Loucy (cell line): ENCODE results near the gene ZNF697.
"Not testable (repeated sequence)": the region's sequence is repeated elsewhere in the genome, so short reads cannot be mapped to it uniquely, and the experiment has no call there.

Experiments
- H2AFZ ChIP-seq: fragments of 200-600 bp; sonication (generic); 2 replicates; pipeline ENCODE4 v1.6.0; 2016; ENCODE audit warnings: antibody characterized with exemption, mild to moderate bottlenecking, low read length, moderate library complexity
- H3F3A ChIP-seq: fragments of 200-600 bp; 2 replicates; pipeline ENCODE4 v1.6.0; 2016; ENCODE audit warnings: antibody characterized with exemption, low read depth, mild to moderate bottlenecking
- H3K27me3 ChIP-seq: fragments of 200-600 bp; sonication (generic); 2 replicates; pipeline ENCODE4 v1.6.1; 2014; ENCODE audit warnings: low read length, mild to moderate bottlenecking; ENCODE audit not compliant: insufficient read depth, poor library complexity, severe bottlenecking
- H3K36me3 ChIP-seq: fragments of 200-600 bp; sonication (generic); 2 replicates; pipeline ENCODE4 v1.6.1; 2016; ENCODE audit warnings: low read length; ENCODE audit not compliant: insufficient read depth
- H3K4me1 ChIP-seq: fragments of 200-600 bp; sonication (generic); 2 replicates; pipeline ENCODE4 v1.5.1; 2014; ENCODE audit warnings: low read length, mild to moderate bottlenecking; ENCODE audit not compliant: insufficient read depth, poor library complexity, severe bottlenecking
- H3K4me2 ChIP-seq: fragments of 200-600 bp; sonication (generic); 2 replicates; pipeline ENCODE4 v1.6.0; 2014; ENCODE audit warnings: antibody characterized with exemption, low read length, low read depth, mild to moderate bottlenecking; ENCODE audit not compliant: poor library complexity, severe bottlenecking
- H3K4me3 ChIP-seq: fragments of 200-600 bp; sonication (generic); 2 replicates; pipeline ENCODE4 v1.5.1; 2014; ENCODE audit warnings: low read length, mild to moderate bottlenecking, mixed read lengths; ENCODE audit not compliant: poor library complexity, severe bottlenecking
- H3K79me2 ChIP-seq: fragments of 200-600 bp; sonication (generic); 2 replicates; pipeline ENCODE4 v1.6.1; 2014; ENCODE audit warnings: low read length; ENCODE audit not compliant: insufficient read depth
- H3K9ac ChIP-seq: fragments of 200-600 bp; sonication (generic); 2 replicates; pipeline ENCODE4 v1.6.0; 2014; ENCODE audit warnings: mild to moderate bottlenecking, low read depth, low read length, moderate library complexity; ENCODE audit not compliant: poor library complexity, severe bottlenecking
- H3K9me2 ChIP-seq: fragments of 200-600 bp; sonication (generic); replicated peaks from 2 replicates; pipeline ENCODE4 v1.6.1; 2016; ENCODE audit warnings: low read depth, low read length, mixed read lengths
- H3K9me3 ChIP-seq: fragments of 200-600 bp; sonication (generic); 2 replicates; pipeline ENCODE4 v1.6.1; 2014; ENCODE audit warnings: mild to moderate bottlenecking, antibody characterized with exemption, low read length, low read depth; ENCODE audit not compliant: insufficient read depth
- H4K20me1 ChIP-seq: fragments of 200-600 bp; sonication (generic); 2 replicates; pipeline ENCODE4 v1.6.0; 2014; ENCODE audit warnings: antibody characterized with exemption, low read length, mild to moderate bottlenecking; ENCODE audit not compliant: insufficient read depth, poor library complexity, severe bottlenecking
- CTCF ChIP-seq: fragments of 200-600 bp; sonication (generic); conservative IDR thresholded peaks from 2 replicates; pipeline ENCODE4 v1.5.1; 2014; ENCODE audit warnings: mild to moderate bottlenecking, antibody characterized with exemption, low read length
- EZH2phosphoT487 ChIP-seq: fragments of 200-600 bp; IDR thresholded peaks from 2 replicates; pipeline ENCODE4 v1.6.1; 2018; ENCODE audit warnings: antibody characterized with exemption, mild to moderate bottlenecking, moderate library complexity, borderline replicate concordance

ZNF697 gene

GRCh38 chr1:119613769-119614720, 34.0 kb downstream of the ZNF697 start:
- no peaks in the 10 kb centered on the region for H3K9me3 ChIP-seq
- no peak overlapping the region for H3K4me3 ChIP-seq
- no peaks in the 10 kb centered on the region for H4K20me1 ChIP-seq
- H3K9me2 ChIP-seq = no peaks in the 10 kb centered on the region
- no peak overlapping the region for H3K9ac ChIP-seq
- no peak overlapping the region for H3K4me2 ChIP-seq
- no peak for TF ChIP-seq EZH2phosphoT487
- TF ChIP-seq CTCF = peak; percentile 80
- no peaks in the 10 kb centered on the region for H3K36me3 ChIP-seq
- no peaks in the 10 kb centered on the region for H3K27me3 ChIP-seq
- H3F3A ChIP-seq = no peaks in the 10 kb centered on the region
- H2AFZ ChIP-seq = no peak overlapping the region
- no peaks in the 10 kb centered on the region for H3K79me2 ChIP-seq
- H3K4me1 ChIP-seq = no peaks in the 10 kb centered on the region

- Histone ChIP-seq H3K9ac (no peak overlapping the region), H3K36me3 (no peaks in the 10 kb centered on the region), H3K4me1 (no peaks in the 10 kb centered on the region), H3K9me2 (no peaks in the 10 kb centered on the region), H3K27me3 (no peaks in the 10 kb centered on the region), H3K4me2 (no peak overlapping the region), H3F3A (no peaks in the 10 kb centered on the region), H3K4me3 (no peak overlapping the region), H2AFZ (peak overlapping the region; percentile 87), H4K20me1 (no peaks in the 10 kb centered on the region), H3K9me3 (no peaks in the 10 kb centered on the region), H3K79me2 (no peaks in the 10 kb centered on the region)
- peak; percentile 95 for TF ChIP-seq CTCF
- no peak for TF ChIP-seq EZH2phosphoT487
These were observed 36.4 kb downstream of the ZNF697 start for GRCh38 chr1:119611701-119612113.

DNA sequence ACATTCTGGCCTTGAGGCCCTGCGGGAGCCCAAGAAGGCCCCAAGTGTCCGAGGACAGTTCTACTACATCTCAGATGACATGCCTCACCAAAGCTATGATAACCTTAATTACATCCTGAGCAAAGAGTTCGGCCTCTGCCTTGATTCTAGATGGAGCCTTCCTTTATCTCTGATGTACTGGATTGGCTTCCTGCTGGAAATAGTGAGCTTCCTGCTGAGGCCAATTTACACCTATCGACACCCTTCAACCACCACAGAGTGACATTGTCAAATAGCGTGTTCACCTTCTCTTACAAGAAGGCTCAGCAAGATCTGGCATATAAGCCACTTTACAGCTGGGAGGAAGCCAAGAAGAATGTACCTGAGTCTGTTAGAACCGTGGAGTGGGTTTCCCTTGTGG, 39.2 kb downstream of the ZNF697 start:
- not testable (repeated sequence) for H3F3A ChIP-seq, H3K4me3 ChIP-seq, H3K79me2 ChIP-seq, H3K9me2 ChIP-seq, H3K9me3 ChIP-seq, H3K27me3 ChIP-seq, H2AFZ ChIP-seq, H3K4me1 ChIP-seq, H3K36me3 ChIP-seq, H3K4me2 ChIP-seq, H4K20me1 ChIP-seq, H3K9ac ChIP-seq
